ENCODE results near the gene NUP188. TPM values are rescaled to one million over a fixed set of nuclear protein-coding genes. Genes with fewer than 3 reads are reported as not detected.

Gene NUP188
- total RNA-seq, 1 experiment from 2014 or later: 98.9 TPM

DNA sequence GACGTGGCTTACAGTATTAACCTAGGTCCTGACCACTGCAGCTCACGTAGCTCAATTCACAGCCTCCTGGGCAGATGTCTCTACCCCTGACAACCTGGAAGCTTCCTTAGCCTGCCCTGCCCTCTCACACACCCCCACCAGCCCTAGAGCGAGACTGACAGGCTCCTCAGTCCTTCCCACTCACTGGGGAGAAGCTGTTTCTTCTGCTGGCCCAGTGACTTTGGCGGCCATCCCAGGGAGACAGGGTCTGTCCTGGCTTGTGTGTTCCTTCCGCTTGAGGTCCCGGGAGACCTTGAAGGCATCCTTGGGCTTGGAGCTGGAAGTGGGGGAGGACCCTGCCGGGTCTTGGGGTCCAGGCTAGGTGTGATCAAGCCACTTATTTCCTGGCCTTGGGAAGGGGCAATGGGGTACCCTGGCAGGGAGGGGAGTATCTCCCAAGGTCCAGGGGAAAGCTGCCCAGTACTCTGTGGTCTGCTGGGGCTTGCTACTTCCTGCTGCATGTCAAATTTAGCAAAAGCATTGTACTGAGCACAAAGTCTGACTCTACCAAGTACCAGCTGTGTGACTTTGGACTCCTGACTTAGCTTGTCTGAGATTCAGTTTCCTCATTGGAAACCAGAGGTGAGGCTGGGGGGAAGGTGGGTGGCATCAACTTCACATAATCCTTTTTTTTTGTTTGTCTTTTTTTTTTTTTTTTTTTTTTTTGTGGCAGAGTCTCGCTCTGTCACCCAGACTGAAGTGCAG is 90.8 kb downstream of the NUP188 start:
- TF ChIP-seq ZNF416 (CRISPR knock-in tag; IDR thresholded peaks at IDR 0.05) (no peak), NR2C2 (CRISPR knock-in tag; IDR thresholded peaks at IDR 0.05) (no peak), JAZF1 (CRISPR knock-in tag; IDR thresholded peaks at IDR 0.05) (no peak), ATF1 (CRISPR knock-in tag; IDR thresholded peaks at IDR 0.05) (no peak), TCF7 (CRISPR knock-in tag; IDR thresholded peaks at IDR 0.05; ENCODE audit: low read depth) (no peak), ETV6 (CRISPR knock-in tag; IDR thresholded peaks at IDR 0.05) (no peak), HMGA2 (CRISPR knock-in tag; IDR thresholded peaks at IDR 0.05) (no peak), SOX15 (CRISPR knock-in tag; IDR thresholded peaks at IDR 0.05) (no peak), ZNF219 (CRISPR knock-in tag; IDR thresholded peaks at IDR 0.05; ENCODE audit: borderline replicate concordance) (no peak)
- TF ChIP-seq, protein P1, sequence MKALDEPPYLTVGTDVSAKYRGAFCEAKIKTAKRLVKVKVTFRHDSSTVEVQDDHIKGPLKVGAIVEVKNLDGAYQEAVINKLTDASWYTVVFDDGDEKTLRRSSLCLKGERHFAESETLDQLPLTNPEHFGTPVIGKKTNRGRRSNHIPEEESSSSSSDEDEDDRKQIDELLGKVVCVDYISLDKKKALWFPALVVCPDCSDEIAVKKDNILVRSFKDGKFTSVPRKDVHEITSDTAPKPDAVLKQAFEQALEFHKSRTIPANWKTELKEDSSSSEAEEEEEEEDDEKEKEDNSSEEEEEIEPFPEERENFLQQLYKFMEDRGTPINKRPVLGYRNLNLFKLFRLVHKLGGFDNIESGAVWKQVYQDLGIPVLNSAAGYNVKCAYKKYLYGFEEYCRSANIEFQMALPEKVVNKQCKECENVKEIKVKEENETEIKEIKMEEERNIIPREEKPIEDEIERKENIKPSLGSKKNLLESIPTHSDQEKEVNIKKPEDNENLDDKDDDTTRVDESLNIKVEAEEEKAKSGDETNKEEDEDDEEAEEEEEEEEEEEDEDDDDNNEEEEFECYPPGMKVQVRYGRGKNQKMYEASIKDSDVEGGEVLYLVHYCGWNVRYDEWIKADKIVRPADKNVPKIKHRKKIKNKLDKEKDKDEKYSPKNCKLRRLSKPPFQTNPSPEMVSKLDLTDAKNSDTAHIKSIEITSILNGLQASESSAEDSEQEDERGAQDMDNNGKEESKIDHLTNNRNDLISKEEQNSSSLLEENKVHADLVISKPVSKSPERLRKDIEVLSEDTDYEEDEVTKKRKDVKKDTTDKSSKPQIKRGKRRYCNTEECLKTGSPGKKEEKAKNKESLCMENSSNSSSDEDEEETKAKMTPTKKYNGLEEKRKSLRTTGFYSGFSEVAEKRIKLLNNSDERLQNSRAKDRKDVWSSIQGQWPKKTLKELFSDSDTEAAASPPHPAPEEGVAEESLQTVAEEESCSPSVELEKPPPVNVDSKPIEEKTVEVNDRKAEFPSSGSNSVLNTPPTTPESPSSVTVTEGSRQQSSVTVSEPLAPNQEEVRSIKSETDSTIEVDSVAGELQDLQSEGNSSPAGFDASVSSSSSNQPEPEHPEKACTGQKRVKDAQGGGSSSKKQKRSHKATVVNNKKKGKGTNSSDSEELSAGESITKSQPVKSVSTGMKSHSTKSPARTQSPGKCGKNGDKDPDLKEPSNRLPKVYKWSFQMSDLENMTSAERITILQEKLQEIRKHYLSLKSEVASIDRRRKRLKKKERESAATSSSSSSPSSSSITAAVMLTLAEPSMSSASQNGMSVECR (CRISPR knock-in tag; IDR thresholded peaks at IDR 0.05; ENCODE audit: borderline replicate concordance): no peak
- TF ChIP-seq, protein P2, sequence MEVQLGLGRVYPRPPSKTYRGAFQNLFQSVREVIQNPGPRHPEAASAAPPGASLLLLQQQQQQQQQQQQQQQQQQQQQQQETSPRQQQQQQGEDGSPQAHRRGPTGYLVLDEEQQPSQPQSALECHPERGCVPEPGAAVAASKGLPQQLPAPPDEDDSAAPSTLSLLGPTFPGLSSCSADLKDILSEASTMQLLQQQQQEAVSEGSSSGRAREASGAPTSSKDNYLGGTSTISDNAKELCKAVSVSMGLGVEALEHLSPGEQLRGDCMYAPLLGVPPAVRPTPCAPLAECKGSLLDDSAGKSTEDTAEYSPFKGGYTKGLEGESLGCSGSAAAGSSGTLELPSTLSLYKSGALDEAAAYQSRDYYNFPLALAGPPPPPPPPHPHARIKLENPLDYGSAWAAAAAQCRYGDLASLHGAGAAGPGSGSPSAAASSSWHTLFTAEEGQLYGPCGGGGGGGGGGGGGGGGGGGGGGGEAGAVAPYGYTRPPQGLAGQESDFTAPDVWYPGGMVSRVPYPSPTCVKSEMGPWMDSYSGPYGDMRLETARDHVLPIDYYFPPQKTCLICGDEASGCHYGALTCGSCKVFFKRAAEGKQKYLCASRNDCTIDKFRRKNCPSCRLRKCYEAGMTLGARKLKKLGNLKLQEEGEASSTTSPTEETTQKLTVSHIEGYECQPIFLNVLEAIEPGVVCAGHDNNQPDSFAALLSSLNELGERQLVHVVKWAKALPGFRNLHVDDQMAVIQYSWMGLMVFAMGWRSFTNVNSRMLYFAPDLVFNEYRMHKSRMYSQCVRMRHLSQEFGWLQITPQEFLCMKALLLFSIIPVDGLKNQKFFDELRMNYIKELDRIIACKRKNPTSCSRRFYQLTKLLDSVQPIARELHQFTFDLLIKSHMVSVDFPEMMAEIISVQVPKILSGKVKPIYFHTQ (CRISPR knock-in tag; IDR thresholded peaks at IDR 0.05): no peak
- TF ChIP-seq, protein P3, sequence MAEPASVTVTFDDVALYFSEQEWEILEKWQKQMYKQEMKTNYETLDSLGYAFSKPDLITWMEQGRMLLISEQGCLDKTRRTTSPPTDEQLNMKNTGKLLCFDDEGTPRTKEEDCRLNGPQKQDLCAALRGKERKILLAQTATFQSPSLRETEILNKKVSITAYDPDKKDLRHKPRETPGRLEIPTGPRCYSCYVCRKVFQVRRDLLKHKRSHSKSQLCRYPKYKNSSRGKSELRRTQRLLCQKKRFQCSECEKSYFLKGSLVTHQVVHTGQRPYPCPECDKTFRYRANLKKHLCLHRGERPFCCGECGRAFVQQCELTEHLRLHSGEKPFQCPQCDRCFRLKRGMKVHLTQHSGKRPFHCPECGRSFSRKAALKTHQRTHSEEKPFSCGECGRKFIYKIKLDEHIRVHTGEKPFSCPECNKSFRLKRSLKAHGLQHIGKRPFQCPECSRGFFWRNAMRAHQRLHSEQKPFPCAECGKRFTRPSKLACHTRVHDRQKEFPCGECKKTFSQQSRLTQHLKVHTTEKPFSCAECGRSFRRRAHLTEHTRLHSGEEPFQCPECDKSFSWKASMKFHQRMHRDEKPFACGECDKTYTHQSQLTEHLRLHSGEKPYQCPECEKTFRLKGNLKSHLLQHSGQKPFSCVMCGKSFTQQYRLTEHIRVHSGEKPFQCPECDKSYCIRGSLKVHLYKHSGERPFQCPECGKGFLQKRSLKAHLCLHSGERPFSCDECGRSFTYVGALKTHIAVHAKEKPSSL (CRISPR knock-in tag; conservative IDR thresholded peaks at IDR 0.05): no peak
- TF ChIP-seq, protein P4, sequence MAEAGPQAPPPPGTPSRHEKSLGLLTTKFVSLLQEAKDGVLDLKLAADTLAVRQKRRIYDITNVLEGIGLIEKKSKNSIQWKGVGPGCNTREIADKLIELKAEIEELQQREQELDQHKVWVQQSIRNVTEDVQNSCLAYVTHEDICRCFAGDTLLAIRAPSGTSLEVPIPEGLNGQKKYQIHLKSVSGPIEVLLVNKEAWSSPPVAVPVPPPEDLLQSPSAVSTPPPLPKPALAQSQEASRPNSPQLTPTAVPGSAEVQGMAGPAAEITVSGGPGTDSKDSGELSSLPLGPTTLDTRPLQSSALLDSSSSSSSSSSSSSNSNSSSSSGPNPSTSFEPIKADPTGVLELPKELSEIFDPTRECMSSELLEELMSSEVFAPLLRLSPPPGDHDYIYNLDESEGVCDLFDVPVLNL (CRISPR knock-in tag; IDR thresholded peaks at IDR 0.05; ENCODE audit: borderline replicate concordance, low read depth): no peak
- TF ChIP-seq, protein P5, sequence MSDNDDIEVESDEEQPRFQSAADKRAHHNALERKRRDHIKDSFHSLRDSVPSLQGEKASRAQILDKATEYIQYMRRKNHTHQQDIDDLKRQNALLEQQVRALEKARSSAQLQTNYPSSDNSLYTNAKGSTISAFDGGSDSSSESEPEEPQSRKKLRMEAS (CRISPR knock-in tag; IDR thresholded peaks at IDR 0.05): no peak
- TF ChIP-seq, protein P6, sequence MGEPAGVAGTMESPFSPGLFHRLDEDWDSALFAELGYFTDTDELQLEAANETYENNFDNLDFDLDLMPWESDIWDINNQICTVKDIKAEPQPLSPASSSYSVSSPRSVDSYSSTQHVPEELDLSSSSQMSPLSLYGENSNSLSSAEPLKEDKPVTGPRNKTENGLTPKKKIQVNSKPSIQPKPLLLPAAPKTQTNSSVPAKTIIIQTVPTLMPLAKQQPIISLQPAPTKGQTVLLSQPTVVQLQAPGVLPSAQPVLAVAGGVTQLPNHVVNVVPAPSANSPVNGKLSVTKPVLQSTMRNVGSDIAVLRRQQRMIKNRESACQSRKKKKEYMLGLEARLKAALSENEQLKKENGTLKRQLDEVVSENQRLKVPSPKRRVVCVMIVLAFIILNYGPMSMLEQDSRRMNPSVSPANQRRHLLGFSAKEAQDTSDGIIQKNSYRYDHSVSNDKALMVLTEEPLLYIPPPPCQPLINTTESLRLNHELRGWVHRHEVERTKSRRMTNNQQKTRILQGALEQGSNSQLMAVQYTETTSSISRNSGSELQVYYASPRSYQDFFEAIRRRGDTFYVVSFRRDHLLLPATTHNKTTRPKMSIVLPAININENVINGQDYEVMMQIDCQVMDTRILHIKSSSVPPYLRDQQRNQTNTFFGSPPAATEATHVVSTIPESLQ (CRISPR knock-in tag; IDR thresholded peaks at IDR 0.05): no peak
- ChIA-PET POLR2A (no interaction called here), CTCF (interaction anchor here (0.7 to 1.7 kb wide), 4 partner anchors 9 to 45 kb away, joined by 3 to 11 read pairs (median 4); partner anchors contain the start of gene SH3GLB2)
- H3K9me3 Mint-ChIP-seq: no peaks in the 10 kb centered on the region
- H3K36me3 Mint-ChIP-seq: peaks cover 16% of the 10 kb centered on the region
- H3K27me3 Mint-ChIP-seq (ENCODE audit: low read depth): no peaks in the 10 kb centered on the region
- peaks cover 15% of the 10 kb centered on the region for H3K4me1 Mint-ChIP-seq
- H3K27ac Mint-ChIP-seq: no peak overlapping the region
- peak overlapping the region; percentile 96 for H3K4me3 Mint-ChIP-seq
- no peak for DNase-seq (ENCODE audit: low spot score)
- no peak for ATAC-seq

Data from WTC11 (cell line).